ENCODE results near the gene STX8. TPM values are rescaled to one million over a fixed set of nuclear protein-coding genes. Genes with fewer than 3 reads are reported as not detected.

Gene STX8
- total RNA-seq, 1 donor from 2014 or later = 61.6 TPM

DNA sequence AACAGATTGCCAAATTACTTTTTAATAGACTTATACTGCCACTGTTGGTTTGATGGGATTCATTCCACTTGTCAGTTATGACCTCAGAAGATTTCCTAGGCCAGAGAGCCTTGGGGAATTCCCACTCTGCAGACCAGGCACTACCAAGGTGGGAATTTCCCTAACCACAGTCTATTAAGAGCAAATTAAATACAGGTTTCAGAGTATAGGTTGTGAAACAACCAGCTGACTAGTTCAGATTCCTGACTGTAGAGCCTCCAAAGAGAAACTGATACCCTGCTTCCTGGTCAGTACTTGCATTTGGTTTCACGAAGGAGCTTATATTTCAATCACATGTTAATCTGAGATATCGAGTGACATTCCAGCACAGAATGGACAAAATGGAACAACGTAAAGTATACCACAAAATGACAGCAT, 186.5 kb downstream of the STX8 start:
- H3K27me3 Mint-ChIP-seq (ENCODE audit: unreplicated experiment) = no peaks in the 10 kb centered on the region
- H3K4me1 Mint-ChIP-seq (ENCODE audit: unreplicated experiment) = peaks cover 39% of the 10 kb centered on the region
- H3K27ac Mint-ChIP-seq (ENCODE audit: unreplicated experiment) = peak overlapping the region; percentile 82
- peaks cover 12% of the 10 kb centered on the region for H3K9me3 Mint-ChIP-seq (ENCODE audit: unreplicated experiment)
- DNase-seq (ENCODE audit: extremely low spot score, unreplicated experiment) = no peak
- peaks cover 17% of the 10 kb centered on the region for H3K36me3 Mint-ChIP-seq (ENCODE audit: unreplicated experiment)
- peak overlapping the region; percentile 7 for H3K4me3 Mint-ChIP-seq (ENCODE audit: unreplicated experiment)
- no peak for TF ChIP-seq CTCF (IDR thresholded peaks at IDR 0.05)

GRCh38 chr17:9386401-9386800, 189.2 kb downstream of the STX8 start:
- Mint-ChIP-seq H3K9me3 (ENCODE audit: unreplicated experiment) (no peaks in the 10 kb centered on the region), H3K4me1 (ENCODE audit: unreplicated experiment) (peaks cover 56% of the 10 kb centered on the region), H3K27me3 (ENCODE audit: unreplicated experiment) (no peaks in the 10 kb centered on the region), H3K36me3 (ENCODE audit: unreplicated experiment) (peaks cover under 1% of the 10 kb centered on the region), H3K4me3 (ENCODE audit: unreplicated experiment) (no peak overlapping the region), H3K27ac (ENCODE audit: unreplicated experiment) (peak overlapping the region; percentile 84)
- DNase-seq (ENCODE audit: extremely low spot score, unreplicated experiment) = no peak
- TF ChIP-seq CTCF (IDR thresholded peaks at IDR 0.05) = no peak

DNA sequence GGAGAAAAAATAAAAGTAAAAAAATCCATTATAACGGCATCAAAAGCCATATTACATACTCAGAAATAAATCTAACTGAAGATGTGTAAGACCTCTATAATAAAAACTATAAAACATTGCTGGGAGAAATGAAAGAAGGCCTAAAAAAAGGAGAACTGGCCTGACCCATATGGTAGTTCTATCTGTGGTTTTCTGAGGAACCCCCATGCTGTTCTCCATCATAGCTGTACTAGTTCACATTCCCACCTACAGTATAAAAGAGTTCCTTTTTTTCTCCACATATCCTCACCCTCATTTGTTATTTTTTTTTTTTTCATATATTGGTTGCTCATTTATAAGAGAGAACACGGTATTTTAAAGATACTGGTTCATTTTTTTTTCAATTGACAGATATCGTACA, 191.8 kb downstream of the STX8 start:
- H3K27me3 Mint-ChIP-seq (ENCODE audit: unreplicated experiment) = no peaks in the 10 kb centered on the region
- DNase-seq (ENCODE audit: extremely low spot score, unreplicated experiment) = no peak
- no peaks in the 10 kb centered on the region for H3K36me3 Mint-ChIP-seq (ENCODE audit: unreplicated experiment)
- H3K4me1 Mint-ChIP-seq (ENCODE audit: unreplicated experiment) = peaks cover 57% of the 10 kb centered on the region
- H3K4me3 Mint-ChIP-seq (ENCODE audit: unreplicated experiment) = no peak overlapping the region
- TF ChIP-seq CTCF (IDR thresholded peaks at IDR 0.05) = no peak
- no peak overlapping the region for H3K27ac Mint-ChIP-seq (ENCODE audit: unreplicated experiment)
- no peaks in the 10 kb centered on the region for H3K9me3 Mint-ChIP-seq (ENCODE audit: unreplicated experiment)

DNA sequence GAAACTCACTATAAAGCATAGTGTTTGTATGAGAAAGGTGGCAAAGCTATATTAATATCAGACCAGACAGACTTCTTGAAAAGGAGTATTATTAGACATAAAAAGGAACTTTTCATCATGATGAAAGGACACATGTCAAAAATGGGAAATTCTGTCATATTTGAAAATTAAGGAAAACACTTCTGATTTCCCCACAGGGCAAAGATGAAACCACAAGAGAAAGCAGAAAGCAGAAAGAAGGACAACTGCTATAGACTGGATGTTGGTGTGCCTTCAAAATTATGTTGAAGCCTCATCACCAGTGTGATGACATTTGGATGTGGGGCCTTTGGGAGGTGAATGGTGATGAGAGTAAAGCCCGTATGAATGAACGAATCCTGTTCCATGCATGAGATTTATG, 193.0 kb downstream of the STX8 start:
- Mint-ChIP-seq H3K27ac (ENCODE audit: unreplicated experiment) (no peak overlapping the region), H3K4me1 (ENCODE audit: unreplicated experiment) (peaks cover 54% of the 10 kb centered on the region), H3K27me3 (ENCODE audit: unreplicated experiment) (no peaks in the 10 kb centered on the region), H3K4me3 (ENCODE audit: unreplicated experiment) (no peak overlapping the region), H3K9me3 (ENCODE audit: unreplicated experiment) (no peaks in the 10 kb centered on the region), H3K36me3 (ENCODE audit: unreplicated experiment) (peaks cover 5% of the 10 kb centered on the region)
- DNase-seq (ENCODE audit: extremely low spot score, unreplicated experiment) = no peak
- no peak for TF ChIP-seq CTCF (IDR thresholded peaks at IDR 0.05)

DNA sequence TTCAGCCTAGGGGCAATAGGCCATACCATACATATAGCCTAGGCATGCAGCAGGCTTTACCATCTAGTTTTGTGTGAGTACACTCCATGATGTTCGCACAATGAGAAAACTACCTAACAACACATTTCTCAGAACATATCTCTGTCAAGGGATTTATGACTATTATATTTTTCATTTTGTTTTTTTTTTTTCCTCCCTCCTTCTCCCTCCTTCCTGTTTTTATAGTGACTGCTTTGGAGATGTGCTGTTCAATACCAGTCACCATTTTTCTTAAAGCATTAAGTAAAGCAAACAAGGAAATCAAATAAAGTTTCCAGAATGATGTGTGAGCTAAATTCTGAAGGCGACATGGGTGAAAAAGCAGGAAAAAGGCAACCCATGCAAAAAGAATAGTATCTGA, 194.6 kb downstream of the STX8 start:
- DNase-seq (ENCODE audit: extremely low spot score, unreplicated experiment) = no peak
- H3K4me1 Mint-ChIP-seq (ENCODE audit: unreplicated experiment) = peaks cover 41% of the 10 kb centered on the region
- peak overlapping the region; percentile 83 for H3K27ac Mint-ChIP-seq (ENCODE audit: unreplicated experiment)
- no peaks in the 10 kb centered on the region for H3K9me3 Mint-ChIP-seq (ENCODE audit: unreplicated experiment)
- no peaks in the 10 kb centered on the region for H3K27me3 Mint-ChIP-seq (ENCODE audit: unreplicated experiment)
- H3K36me3 Mint-ChIP-seq (ENCODE audit: unreplicated experiment) = peaks cover 9% of the 10 kb centered on the region
- no peak overlapping the region for H3K4me3 Mint-ChIP-seq (ENCODE audit: unreplicated experiment)
- TF ChIP-seq CTCF (IDR thresholded peaks at IDR 0.05) = no peak
